PC-9 (cell line): Measurements from ENCODE around the gene BBX.

Experiments used
- CTCF ChIP-seq: fragments of 200-600 bp; sonication (generic); conservative IDR thresholded peaks from 2 replicates; pipeline ENCODE4 v1.6.1; 2017; ENCODE audit warnings: mixed run types, antibody characterized with exemption, mild to moderate bottlenecking, moderate library complexity
- EZH2 ChIP-seq: fragments of 200-600 bp; sonication (generic); IDR thresholded peaks from 2 replicates; pipeline ENCODE4 v1.8.0; 2017; ENCODE audit warnings: antibody characterized with exemption, low read depth

GRCh38 chr3:107760144-107760543 is 237.4 kb downstream of the BBX start:
- TF ChIP-seq CTCF: no peak
- no peak for TF ChIP-seq EZH2
